ENCODE results near the gene AMFR.

GRCh38 chr16:56413381-56413780 lies 12.0 kb downstream of the AMFR start:
- TF ChIP-seq CTCF (IDR thresholded peaks at IDR 0.05) (no peak), ZFX (IDR thresholded peaks at IDR 0.05; ENCODE audit: borderline replicate concordance) (no peak)

All from 22Rv1 (cell line).